Sigmoid colon (tissue), 3 donors: ENCODE results near the gene RBBP5.

Experiments used
- POLR2A ChIP-seq, 2 donors: fragments of 450-650 bp; IDR thresholded peaks; one replicate each; pipeline ENCODE4 v1.6.1; 2016; ENCODE audit warnings: antibody characterized with exemption in 2 of 2, mild to moderate bottlenecking in 2 of 2, moderate library complexity in 2 of 2
- TF ChIP-seq, protein P1 (sequence below), 4 experiments: fragments of 450-650 bp in 3 of 4; fragments of 200-600 bp in 1 of 4; IDR thresholded peaks; one replicate each; pipeline ENCODE4 v1.5.1; 2016 to 2019; ENCODE audit warnings: antibody characterized with exemption in 4 of 4, mild to moderate bottlenecking in 3 of 4, moderate library complexity in 2 of 4

DNA sequence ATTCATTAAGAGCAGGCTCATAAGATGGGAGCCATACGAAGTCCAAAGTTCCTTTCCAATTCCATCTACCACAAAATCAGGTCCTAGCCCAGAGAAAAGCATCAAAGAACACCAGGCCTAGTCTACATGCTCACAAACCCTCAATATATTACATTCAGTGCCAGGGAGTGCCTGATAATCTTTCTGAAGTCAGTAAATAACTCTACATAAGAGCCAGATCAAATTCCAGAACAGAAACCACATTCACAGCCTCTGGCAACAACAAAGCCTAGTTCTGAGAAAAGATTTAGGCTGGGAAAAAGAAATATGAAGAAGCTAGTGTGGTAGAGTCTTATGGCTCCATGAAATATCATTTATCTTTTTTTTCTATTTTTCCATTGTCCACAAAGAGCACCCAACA, 40.5 kb upstream of the RBBP5 start:
- TF ChIP-seq, protein P1, sequence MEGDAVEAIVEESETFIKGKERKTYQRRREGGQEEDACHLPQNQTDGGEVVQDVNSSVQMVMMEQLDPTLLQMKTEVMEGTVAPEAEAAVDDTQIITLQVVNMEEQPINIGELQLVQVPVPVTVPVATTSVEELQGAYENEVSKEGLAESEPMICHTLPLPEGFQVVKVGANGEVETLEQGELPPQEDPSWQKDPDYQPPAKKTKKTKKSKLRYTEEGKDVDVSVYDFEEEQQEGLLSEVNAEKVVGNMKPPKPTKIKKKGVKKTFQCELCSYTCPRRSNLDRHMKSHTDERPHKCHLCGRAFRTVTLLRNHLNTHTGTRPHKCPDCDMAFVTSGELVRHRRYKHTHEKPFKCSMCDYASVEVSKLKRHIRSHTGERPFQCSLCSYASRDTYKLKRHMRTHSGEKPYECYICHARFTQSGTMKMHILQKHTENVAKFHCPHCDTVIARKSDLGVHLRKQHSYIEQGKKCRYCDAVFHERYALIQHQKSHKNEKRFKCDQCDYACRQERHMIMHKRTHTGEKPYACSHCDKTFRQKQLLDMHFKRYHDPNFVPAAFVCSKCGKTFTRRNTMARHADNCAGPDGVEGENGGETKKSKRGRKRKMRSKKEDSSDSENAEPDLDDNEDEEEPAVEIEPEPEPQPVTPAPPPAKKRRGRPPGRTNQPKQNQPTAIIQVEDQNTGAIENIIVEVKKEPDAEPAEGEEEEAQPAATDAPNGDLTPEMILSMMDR (IDR thresholded peaks at IDR 0.05) = no peak
- no peak for TF ChIP-seq POLR2A (IDR thresholded peaks at IDR 0.05)
